ENCODE results near the gene PRDM16.
A peak's percentile ranks its signal among the peaks of the same experiment; 100 is the strongest.
"Not testable (repeated sequence)": the region's sequence is repeated elsewhere in the genome, so short reads cannot be mapped to it uniquely, and the experiment has no call there.

Gene PRDM16

GRCh38 chr1:3163356-3163755 is 94.4 kb downstream of the PRDM16 start:
- no peaks in the 10 kb centered on the region for H3K36me3 Mint-ChIP-seq (ENCODE audit: low read depth)
- H3K4me3 Mint-ChIP-seq = no peak overlapping the region
- no peaks in the 10 kb centered on the region for H3K4me1 Mint-ChIP-seq (ENCODE audit: low read depth)
- H3K9me3 Mint-ChIP-seq = no peaks in the 10 kb centered on the region
- no peak overlapping the region for H3K27ac Mint-ChIP-seq
- intact Hi-C loops (cut with micrococcal nuclease) = no loop called here
- peaks cover 31% of the 10 kb centered on the region for H3K27me3 Mint-ChIP-seq

GRCh38 chr1:3164671-3165070 is 95.7 kb downstream of the PRDM16 start:
- intact Hi-C loops (cut with micrococcal nuclease) = no loop called here
- Mint-ChIP-seq H3K27me3 (peaks cover 24% of the 10 kb centered on the region), H3K27ac (no peak overlapping the region), H3K4me1 (ENCODE audit: low read depth) (peaks cover under 1% of the 10 kb centered on the region), H3K4me3 (no peak overlapping the region), H3K9me3 (no peaks in the 10 kb centered on the region), H3K36me3 (ENCODE audit: low read depth) (no peaks in the 10 kb centered on the region)

- H3K36me3 Mint-ChIP-seq (ENCODE audit: low read depth); H3K4me1 Mint-ChIP-seq (ENCODE audit: low read depth); H3K4me3 Mint-ChIP-seq; H3K27ac Mint-ChIP-seq; intact Hi-C loops (cut with micrococcal nuclease); H3K9me3 Mint-ChIP-seq: not testable (repeated sequence)
- peaks cover 24% of the 10 kb centered on the region for H3K27me3 Mint-ChIP-seq
These were observed 96.2 kb downstream of the PRDM16 start for GRCh38 chr1:3165189-3165588.

- no peaks in the 10 kb centered on the region for H3K9me3 Mint-ChIP-seq
- intact Hi-C loops (cut with micrococcal nuclease) = no loop called here
- peaks cover 13% of the 10 kb centered on the region for H3K27me3 Mint-ChIP-seq
- peaks cover 16% of the 10 kb centered on the region for H3K4me1 Mint-ChIP-seq (ENCODE audit: low read depth)
- H3K36me3 Mint-ChIP-seq (ENCODE audit: low read depth) = no peaks in the 10 kb centered on the region
- H3K27ac Mint-ChIP-seq = no peak overlapping the region
- no peak overlapping the region for H3K4me3 Mint-ChIP-seq
These were observed 97.4 kb downstream of the PRDM16 start for GRCh38 chr1:3166206-3166918.

DNA sequence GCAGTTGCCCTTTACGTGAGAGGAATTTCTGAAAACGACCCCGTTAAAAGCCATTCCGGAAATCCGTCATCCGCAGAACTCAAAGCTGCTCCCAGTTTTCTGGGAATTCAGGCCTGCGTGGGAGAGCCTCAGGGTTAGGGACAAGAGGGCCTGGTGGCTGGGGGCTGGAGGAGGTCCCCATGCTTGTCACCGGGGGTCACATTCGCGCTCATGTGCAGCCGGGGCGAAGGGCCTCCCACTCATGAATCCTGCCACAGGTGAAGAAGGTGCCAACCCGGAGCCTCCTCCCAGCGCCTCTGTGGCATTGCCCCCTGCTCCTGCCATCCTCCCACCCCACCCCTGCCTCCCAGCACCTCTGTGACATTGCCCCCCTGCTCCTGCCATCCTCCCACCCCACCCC is 98.3 kb downstream of the PRDM16 start:
- Mint-ChIP-seq H3K27me3 (peaks cover 6% of the 10 kb centered on the region), H3K4me1 (ENCODE audit: low read depth) (peaks cover 19% of the 10 kb centered on the region), H3K27ac (no peak overlapping the region), H3K36me3 (ENCODE audit: low read depth) (no peaks in the 10 kb centered on the region), H3K4me3 (no peak overlapping the region), H3K9me3 (no peaks in the 10 kb centered on the region)
- intact Hi-C loops (cut with micrococcal nuclease) = no loop called here

DNA sequence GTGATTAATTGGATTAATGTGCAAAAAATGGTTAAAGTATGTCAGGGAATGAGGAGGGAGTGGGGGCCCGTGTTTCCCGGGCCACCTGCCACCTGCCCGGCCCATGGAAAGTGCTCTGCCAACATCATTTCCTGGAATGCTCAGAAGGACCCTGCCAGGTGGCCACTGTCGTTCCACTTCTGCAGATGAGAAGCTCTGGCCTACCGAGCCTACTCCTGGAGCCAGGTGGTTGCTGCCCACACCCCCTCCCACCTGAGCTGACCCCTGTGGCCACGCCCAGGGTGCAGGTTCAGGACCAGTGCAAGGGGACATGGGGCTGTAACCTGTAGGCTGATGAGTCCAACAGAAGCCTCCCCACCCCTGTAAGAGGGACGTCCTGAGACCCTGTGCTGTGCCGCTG is 99.7 kb downstream of the PRDM16 start:
- intact Hi-C loops (cut with micrococcal nuclease) = no loop called here
- Mint-ChIP-seq H3K4me1 (ENCODE audit: low read depth) (peaks cover 19% of the 10 kb centered on the region), H3K4me3 (no peak overlapping the region), H3K27me3 (peaks cover 12% of the 10 kb centered on the region), H3K27ac (no peak overlapping the region), H3K9me3 (no peaks in the 10 kb centered on the region), H3K36me3 (ENCODE audit: low read depth) (no peaks in the 10 kb centered on the region)

DNA sequence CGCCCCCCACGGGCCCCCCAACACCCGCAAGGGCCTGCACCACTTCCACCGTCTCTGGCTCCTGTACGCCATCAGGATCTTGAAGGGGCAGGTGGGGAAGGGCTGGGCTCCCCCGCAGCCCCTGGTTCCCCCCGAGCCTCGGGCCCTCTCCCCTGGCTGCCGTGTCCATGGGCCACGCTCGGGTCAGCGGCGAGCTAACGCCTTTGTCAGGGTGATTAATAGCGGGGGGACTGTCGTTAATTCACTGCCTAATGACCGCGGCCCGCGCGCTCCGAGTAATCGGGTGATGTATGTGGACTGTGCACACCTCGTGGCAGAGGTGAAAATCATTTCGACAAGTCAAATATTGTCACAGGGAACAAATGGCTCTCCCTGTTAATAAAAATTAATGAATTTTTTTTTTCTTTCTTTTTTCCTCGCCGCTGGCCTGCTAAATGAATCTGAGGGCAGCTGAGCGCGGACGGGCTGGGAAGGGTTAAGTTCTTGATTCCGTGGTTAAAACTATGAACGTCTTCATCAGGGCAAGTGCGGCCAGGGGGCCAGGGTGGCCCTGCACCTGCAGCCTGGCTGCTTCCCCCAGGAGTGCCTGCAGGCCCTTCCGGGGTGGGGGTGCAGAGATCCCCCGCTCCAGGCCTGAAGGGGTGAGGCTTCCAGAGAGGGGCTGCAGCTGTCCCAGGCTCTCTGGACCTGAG is 100.8 kb downstream of the PRDM16 start:
- intact Hi-C loops (cut with micrococcal nuclease) = no loop called here
- no peaks in the 10 kb centered on the region for H3K9me3 Mint-ChIP-seq
- peaks cover 26% of the 10 kb centered on the region for H3K4me1 Mint-ChIP-seq (ENCODE audit: low read depth)
- peaks cover 19% of the 10 kb centered on the region for H3K27me3 Mint-ChIP-seq
- no peak overlapping the region for H3K4me3 Mint-ChIP-seq
- H3K27ac Mint-ChIP-seq = no peak overlapping the region
- no peaks in the 10 kb centered on the region for H3K36me3 Mint-ChIP-seq (ENCODE audit: low read depth)

DNA sequence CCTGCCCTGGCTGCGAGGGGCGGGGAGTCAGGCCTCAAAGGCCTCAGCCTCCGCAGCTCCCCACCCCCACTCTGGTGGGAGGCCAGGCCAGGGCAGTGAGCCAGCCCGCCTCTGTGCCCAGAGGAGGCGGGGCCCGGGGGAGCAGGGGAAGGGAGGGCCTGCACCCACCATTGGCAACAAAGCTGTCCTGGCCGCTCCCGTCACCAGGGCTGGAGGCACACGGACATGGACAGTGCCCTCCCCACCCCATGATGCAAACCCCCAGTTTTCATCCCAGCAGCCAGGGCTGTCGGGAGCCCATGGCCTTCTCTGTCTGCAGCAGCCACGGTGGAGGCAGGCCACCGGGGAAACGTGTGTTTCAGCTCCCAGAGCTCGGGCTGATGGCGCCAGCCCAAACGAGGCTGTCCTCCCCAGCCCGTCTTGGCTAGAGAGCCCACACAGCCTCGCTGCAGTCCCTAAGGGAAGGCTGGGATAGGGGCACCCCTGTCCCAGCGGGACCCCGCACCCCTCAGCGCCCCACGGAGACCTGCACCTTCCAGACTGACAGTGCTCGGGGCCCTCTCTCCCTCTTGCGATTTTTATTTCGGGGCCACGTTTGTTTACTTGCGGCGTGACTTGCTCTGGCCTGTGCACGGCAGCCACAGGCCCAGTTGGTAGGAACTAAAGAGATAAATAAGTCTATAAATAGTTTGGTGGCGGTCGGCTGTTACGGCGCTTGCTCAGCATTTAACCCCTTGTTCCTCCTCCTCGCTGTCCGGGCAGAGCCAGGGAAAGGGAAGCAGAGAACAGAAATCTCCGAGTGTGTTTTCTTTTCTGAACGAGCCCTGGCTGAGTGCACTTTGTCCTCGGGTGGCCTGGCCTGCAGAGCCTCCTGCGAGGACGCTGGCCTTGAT is 101.8 kb downstream of the PRDM16 start:
- peaks cover 34% of the 10 kb centered on the region for H3K4me1 Mint-ChIP-seq (ENCODE audit: low read depth)
- H3K27ac Mint-ChIP-seq = peak overlapping the region; percentile 69
- peaks cover 25% of the 10 kb centered on the region for H3K27me3 Mint-ChIP-seq
- H3K4me3 Mint-ChIP-seq = peak overlapping the region; percentile 74
- no peaks in the 10 kb centered on the region for H3K36me3 Mint-ChIP-seq (ENCODE audit: low read depth)
- intact Hi-C loops (cut with micrococcal nuclease) = no loop called here
- no peaks in the 10 kb centered on the region for H3K9me3 Mint-ChIP-seq

DNA sequence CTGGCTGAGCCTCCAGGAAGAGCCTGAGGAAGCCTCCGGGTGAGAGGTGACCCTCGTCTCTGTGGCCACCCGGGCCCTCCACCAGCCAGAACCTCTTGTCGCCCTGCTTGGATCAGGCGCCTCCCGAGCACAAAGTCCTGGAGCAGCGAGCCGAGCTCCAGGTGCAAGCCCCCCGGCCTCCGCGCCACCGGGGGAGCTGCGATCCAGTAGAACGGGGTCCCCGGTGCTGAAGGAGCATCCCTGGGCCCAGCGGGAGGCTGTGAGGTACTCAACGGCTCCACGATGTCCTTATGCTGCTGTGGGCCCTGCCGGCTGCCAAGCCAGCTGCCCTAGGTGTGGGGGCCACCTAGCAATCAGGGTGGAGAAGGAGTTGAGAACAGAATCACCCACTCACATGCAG is 102.8 kb downstream of the PRDM16 start:
- H3K4me3 Mint-ChIP-seq = no peak overlapping the region
- no peaks in the 10 kb centered on the region for H3K9me3 Mint-ChIP-seq
- H3K36me3 Mint-ChIP-seq (ENCODE audit: low read depth) = no peaks in the 10 kb centered on the region
- peaks cover 25% of the 10 kb centered on the region for H3K27me3 Mint-ChIP-seq
- H3K4me1 Mint-ChIP-seq (ENCODE audit: low read depth) = peaks cover 34% of the 10 kb centered on the region
- intact Hi-C loops (cut with micrococcal nuclease) = no loop called here
- H3K27ac Mint-ChIP-seq = no peak overlapping the region

- intact Hi-C loops (cut with micrococcal nuclease) = no loop called here
- Mint-ChIP-seq H3K9me3 (no peaks in the 10 kb centered on the region), H3K4me1 (ENCODE audit: low read depth) (peaks cover 34% of the 10 kb centered on the region), H3K36me3 (ENCODE audit: low read depth) (no peaks in the 10 kb centered on the region), H3K4me3 (no peak overlapping the region), H3K27me3 (peaks cover 25% of the 10 kb centered on the region), H3K27ac (no peak overlapping the region)
These were observed 103.7 kb downstream of the PRDM16 start for GRCh38 chr1:3172431-3173380.

DNA sequence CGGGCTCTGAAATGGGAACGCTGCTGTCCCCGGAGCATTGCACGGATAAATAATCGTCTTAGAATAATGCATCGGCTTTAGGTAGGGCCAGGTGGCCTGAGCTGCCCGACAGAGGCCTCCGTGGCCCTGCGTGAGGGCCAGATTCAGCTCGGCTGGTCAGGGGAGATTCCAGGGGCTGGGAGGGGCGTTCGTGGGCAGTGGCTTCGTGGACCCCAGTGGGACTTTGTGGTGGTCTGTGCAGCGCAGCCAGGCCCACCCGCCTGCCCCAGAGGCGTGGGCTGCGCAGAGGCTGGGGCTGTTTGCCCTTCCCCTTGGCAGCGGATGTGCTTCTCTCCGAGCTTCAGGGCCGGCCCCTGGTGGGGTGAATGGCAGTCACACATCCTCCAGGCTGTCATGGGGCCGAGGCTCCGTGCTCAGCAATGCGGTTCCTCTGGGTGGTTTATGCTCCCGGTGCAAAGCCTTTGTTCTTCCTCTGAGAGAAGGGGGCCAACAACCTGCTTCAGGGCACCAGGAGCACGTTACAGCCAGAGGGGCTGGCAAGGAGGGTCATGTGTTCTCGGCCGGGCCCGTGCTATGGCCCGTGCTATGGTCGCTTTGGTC is 104.5 kb downstream of the PRDM16 start:
- Mint-ChIP-seq H3K4me1 (ENCODE audit: low read depth) (peaks cover 34% of the 10 kb centered on the region), H3K4me3 (no peak overlapping the region), H3K36me3 (ENCODE audit: low read depth) (no peaks in the 10 kb centered on the region), H3K27me3 (peaks cover 25% of the 10 kb centered on the region), H3K27ac (no peak overlapping the region), H3K9me3 (no peaks in the 10 kb centered on the region)
- intact Hi-C loops (cut with micrococcal nuclease) = no loop called here

DNA sequence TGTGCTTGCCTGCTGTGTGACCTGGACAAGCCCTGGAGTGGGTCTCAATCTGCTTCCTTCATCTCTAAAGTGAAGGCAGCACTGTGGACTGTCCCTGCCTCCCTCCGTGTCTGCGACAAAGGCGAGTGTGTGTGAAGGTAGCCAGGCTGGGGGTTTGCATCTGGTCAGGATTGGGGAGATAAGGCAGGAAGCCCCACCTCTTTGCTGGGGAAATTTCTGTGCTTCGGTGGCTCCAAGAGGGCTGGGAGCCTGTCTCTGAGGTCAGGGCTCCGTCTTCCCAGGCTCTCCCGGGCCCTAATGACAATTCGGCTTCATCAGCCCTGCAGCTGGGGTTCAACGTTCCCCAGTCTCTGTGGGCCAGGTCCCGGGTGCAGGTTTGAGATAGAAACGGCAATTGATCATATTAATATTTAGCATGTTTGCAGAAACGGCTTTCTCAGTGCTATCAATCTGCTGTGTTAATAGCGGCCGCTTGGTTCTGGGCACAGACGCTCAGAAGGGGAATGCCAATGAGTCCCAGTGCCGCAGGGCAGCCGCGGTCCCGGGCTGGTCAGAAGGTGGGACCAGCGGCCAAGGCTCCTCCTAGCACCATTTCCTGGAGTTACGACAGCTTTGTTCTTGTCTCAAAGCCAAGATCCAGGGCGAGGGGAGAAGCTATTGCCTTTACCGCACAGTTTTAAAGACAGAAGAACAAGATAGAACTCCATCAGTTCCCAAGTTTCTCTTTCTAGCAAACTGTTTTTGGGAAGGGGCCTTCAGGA is 105.7 kb downstream of the PRDM16 start:
- peaks cover 33% of the 10 kb centered on the region for H3K4me1 Mint-ChIP-seq (ENCODE audit: low read depth)
- no peaks in the 10 kb centered on the region for H3K9me3 Mint-ChIP-seq
- H3K27me3 Mint-ChIP-seq = peaks cover 25% of the 10 kb centered on the region
- no peaks in the 10 kb centered on the region for H3K36me3 Mint-ChIP-seq (ENCODE audit: low read depth)
- intact Hi-C loops (cut with micrococcal nuclease) = no loop called here
- no peak overlapping the region for H3K27ac Mint-ChIP-seq
- H3K4me3 Mint-ChIP-seq = no peak overlapping the region

Measured in dendritic cell treated with granulocyte-macrophage colony-stimulating factor and Interleukin-4, amounts not matched to agents 40 ng/mL and 50 ng/mL, for 4 days (primary cell).